T-helper 2 cell (primary cell): ENCODE measurements around the gene ITGB1BP1.
"Not testable (repeated sequence)": the region's sequence is repeated elsewhere in the genome, so short reads cannot be mapped to it uniquely, and the experiment has no call there.

Experiments used
- DNase-seq, 5 experiments: peaks; one replicate each; pipeline versions ENCODE4 v3.0.0 to v3.0.0-alpha.2; 2012 to 2022

The ITGB1BP1 gene

GRCh38 chr2:9400268-9401058, 22.9 kb downstream of the ITGB1BP1 start:
- no peak for DNase-seq

DNA sequence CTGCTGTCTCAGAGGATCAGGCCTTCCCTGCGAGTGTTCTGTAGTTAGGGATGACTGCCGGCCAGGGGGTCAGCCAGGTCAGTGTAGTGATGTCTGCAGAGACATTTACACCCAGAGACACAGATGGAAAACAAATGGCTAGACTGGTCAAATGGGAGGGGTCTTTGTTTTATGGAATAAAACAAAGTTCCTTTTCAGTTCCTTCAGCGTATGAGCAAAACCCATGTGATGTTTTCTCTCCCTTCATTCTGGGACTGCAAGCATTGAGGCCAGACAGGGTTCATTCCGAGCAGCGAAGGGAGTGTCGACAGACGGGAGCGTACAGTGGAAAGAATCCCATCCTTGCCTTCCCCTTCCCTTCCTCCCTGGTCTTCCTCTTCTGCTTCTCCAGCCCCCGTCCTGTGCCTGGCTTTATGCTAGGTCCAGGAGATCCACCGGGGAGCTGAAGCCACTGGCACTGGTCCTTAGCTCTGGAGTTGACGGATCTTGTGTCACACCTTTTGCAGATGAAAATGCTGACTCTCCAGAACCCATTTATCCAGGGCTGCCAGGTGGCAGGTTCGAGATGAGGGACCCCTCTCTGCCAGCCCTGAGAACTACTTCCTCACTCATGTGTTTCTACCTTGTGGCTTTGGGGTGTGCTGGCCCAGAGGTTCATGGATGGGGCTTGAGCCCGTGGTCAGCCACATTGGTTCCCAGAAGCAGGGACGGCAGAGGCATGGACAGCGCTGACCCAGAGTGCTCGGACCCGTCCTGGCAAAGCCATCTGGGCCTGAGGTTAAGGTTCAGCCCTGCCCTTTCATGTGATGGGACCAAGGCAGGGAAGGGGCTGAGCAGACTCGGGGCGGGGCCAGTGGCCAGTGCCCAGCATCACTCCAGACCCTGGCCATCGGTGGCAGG, 24.2 kb downstream of the ITGB1BP1 start:
- no peak for DNase-seq

- DNase-seq = not testable (repeated sequence)
Observed at GRCh38 chr2:9398251-9398650, 25.1 kb downstream of the ITGB1BP1 start.

- no peak for DNase-seq
Observed at GRCh38 chr2:9397201-9397600, 26.1 kb downstream of the ITGB1BP1 start.

DNA sequence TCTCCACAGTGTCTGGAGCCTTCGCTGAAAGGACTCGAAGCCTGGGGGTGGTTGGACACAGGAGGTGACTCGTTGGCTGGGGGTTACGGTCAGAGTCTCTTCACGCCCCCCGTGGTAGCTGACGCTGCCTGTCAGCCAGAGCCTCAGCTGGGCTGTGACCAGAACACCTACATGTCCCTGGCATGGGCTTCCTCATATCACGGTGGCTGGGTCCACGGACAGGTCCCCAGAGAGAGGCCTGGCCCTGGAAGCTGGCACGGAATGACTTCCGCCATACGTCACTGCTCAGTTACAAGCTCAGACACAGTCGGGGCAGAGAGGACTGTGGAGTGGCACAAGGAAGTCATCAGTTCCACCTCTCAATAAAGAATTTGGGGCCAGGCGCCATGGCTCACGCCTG, 28.5 kb downstream of the ITGB1BP1 start:
- no peak for DNase-seq

DNA sequence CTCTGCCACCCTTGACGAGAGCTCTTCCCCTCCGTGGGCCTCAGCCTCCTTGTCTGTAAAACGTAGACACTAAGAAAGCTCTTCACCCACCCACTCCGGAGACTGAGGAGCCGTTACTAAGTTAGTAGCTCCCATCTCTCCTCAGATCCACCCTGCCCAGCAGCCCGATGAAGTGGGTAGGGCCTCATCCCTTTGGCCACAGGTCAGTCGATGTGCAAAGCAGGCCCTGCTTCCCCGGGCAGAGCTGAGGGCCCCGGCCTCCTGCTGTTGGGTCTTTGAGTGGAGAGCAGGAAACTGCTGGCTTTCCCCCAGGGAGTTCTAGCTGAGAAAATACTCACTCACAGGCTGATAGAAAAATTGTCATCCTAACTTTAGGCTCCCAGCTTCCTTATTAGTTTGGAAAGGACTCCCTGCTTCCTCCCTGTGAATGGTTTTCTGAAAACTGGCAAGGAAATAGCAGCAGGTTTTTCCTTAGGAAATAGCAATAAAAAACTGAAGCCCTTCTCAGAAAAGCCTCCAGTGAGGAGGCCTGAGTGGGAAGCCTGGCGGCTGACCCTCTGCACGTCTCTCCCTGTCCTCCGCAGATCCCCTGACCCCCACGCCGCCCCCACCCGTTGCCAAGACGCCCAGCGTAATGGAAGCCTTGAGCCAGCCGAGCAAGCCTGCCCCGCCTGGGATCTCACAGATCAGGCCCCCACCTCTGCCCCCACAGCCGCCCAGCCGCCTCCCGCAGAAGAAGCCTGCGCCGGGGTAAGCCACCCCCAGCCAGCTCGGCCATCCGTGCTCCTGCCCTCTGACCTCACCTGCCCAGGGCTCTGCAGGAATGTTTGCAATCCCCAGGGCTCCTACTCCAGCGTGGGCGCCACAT, 30.2 kb downstream of the ITGB1BP1 start:
- DNase-seq = no peak

- DNase-seq = no peak
Observed at GRCh38 chr2:9391961-9392720, 31.2 kb downstream of the ITGB1BP1 start.

- no peak for DNase-seq
Observed at GRCh38 chr2:9390991-9391390, 32.3 kb downstream of the ITGB1BP1 start.

GRCh38 chr2:9390151-9390850, 33.0 kb downstream of the ITGB1BP1 start:
- no peak for DNase-seq

DNA sequence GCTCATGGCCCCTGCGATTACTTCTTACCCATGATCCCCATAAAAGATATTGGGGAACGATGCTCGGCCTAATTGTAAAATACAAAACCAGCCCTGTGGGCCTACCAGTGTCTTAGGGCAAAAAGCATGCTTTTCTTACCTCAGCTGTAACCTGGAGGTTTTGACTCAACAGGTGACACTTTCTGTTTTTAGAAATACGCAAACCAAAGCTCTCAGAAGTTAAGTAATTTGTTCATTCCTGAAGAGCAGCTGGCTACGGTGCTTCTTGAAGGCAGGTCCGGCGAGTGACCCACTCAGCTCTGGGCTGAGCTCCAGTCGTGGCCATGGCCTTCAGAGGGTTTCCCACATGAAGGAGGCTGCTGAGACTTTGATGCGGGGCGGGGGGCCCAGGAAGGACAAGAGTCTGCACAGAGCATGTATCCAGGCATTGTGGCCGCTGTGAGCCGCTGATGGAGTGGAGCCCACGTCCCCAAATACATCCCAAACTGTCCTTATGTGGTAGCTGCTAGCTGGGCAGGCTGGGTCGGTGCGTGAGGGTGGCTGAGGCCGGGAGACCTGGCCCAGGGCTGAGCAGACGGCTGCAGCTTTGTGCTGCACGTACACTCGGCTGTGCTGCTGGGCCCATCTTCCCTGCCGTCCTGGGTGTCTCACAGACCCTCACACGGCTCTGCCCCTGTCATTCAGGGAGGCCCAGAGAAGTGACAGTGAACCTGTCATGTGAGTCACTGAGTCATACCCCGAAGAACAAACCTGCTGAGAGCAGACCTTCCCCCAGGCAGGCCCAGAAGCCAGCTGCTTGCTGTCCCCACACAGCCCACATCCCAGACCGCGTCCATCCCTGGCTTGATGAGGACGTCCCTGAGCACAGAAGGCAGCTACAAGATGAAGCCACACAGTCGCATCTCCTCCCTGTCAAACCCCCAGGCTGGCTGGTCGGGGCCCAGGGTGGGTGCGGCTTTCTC, 34.1 kb downstream of the ITGB1BP1 start:
- no peak for DNase-seq

- no peak for DNase-seq
Observed at GRCh38 chr2:9388199-9388681, 35.1 kb downstream of the ITGB1BP1 start.

DNA sequence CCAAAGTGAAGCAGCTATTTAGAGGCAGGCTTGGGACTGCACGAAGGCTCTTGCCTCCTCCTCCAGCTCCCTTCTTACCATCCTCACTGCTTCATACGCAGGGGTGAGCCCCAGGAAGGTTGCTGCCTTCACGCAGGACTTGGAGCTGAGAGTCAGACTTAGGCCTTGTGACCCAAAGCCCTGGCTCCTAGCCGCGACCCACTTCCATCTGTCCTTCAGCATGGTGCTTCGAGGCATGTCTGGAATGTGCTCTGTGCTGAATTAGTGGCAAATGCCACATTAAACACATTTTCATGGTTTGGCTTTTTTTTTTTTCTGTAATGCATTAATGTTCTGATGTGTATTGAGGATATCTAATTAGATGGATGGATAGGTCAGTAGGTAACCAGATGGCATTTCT, 37.5 kb downstream of the ITGB1BP1 start:
- DNase-seq = no peak

DNA sequence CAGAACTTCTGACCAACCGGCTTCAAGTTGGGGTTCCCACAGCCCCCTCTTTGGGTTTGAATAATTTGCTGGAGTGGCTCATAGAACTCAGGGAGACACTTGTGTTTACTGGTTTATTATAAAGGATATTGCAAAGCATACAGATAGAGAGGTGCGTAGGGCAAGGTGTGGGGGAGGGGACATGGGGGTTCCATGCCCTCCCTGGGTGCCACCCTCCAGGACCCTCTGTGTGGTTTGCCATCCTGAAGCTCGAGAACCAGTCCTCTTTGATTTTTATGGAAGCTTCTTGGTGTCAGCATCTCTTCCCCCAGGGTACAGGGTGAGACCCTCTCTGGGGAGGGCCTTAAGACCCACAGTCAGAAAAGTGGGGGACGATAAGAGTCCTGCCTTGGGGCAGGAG, 38.8 kb downstream of the ITGB1BP1 start:
- no peak for DNase-seq

DNA sequence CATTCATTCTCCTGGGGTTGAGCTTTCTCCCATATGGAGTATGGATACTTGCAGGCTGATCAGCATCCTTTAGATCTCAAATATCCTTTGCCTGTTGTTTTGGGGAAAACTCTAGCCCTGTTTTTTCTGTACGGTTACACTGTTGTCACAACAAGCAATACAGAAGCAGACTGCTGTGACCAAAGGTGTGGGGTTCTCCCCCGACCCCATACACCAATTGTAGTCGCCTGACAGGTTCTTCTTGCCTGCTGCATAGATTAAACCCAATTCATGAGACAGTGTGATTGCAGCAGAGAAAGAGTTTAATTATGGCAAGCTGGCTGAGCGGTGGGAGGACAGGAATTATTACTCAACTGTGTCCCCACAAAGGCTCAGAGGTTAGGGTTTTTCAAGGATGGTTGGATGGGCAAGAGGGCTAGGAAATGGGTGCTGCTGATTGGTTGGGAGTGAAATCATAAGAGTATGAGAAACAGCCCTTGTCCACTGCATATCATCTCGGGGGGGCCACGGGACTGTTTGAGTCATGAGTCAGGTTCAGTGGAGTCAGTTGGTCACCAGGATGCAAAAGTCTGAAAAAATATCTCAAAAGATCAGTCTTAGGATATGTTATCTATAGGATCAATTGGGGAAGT, 40.6 kb downstream of the ITGB1BP1 start:
- no peak for DNase-seq

DNA sequence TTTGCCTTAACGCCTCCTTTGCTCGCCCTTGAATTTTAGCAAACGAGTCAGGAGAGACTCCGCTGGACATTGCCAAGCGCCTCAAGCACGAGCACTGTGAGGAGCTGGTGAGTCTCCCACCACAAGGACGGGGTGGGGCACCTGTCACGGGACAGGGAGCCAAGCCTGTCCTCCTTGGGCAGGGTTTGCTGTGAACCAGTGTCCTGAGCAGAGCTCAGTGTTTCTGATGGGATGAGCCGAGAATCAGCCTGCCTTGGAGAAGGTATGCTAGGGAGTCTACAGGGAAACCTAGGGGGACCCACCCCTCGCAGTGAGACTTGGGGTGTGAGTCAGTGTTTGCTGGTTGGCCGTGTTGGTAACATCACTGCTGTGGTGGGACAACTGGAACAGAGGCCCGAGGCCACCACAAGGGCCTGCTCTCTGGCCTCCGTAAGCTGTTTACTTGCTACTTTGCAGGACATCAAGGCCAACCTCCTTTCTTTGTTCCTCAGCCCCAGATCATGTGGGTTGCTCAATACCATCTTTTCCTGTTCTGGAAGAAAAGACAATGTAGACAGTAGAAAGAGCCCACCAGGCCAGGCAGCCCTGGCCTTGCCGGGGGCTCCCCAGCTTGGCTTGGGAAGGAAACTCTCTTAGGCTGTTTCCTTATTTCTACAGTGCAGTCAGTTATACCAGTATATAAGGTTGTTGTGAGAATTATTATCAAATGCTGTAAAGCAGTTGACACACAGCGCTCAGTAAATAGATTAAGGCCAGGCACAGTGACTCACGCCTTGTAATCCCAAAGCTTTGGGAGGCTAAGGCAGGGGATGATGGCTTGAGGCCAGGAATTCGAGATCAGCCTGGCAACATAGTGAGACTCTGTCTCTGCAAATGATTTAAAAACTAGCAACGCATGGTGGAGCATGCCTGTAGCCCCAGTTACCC, 42.4 kb downstream of the ITGB1BP1 start:
- DNase-seq = no peak

DNA sequence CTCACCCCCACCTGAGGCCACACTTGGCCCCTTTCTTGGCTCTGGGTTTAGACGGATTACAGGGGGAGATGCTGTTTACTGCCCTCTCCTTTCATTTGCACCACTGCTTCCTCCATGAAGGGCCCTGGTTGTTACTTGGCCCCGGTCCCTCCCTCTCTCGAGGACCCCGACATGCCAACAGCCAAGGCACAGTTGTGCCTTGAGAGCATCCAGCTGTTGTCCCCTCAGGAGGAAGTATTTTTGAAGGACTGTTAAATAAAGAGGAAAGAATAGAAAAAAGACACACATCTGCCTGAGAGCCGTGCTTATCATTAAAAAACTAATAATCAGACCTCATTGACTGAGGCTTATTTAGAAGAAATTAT, 44.0 kb downstream of the ITGB1BP1 start:
- no peak for DNase-seq

DNA sequence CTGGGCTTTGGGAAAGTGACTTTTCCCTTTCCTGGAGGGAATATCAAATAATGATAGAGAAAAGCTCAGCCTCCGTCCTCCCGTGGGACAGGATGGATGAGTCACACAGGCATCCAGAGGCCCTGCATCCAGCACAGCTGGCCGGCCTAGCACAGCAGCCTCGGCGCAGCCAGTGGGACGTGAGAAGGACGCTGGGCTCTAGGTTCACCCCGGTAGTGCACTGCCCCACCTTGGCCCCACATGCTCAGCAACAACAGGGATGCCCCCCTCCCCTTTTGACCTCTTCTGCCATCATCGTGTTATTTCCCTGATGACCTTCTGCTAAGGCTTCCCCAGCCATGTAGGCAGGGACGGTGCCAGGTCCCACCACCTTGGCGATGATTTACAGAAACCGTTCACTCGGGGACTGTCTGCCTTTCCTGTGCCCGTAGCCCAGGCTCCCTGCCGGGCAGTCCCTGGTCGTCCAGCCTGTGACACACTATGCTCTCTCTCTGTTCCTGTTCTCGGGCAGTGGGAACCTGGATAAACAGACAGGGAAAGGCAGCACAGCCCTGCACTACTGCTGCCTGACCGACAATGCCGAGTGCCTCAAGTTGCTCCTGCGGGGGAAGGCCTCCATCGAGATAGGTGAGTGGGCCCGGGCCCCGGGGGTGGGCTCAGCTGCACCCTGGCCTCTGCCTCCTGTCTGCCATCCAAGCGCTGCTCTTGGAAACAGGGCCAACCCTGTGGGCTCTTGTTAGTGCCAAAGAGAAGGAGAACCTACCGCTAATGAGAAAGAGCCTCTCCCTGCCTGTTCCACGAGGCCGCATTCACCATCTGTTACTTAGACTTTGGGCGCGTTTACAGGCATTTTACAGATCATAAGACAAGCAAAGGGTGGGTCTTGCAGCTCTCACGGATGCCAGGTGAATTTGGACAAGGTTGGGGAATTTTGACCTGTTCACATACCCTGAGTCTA, 44.6 kb downstream of the ITGB1BP1 start:
- no peak for DNase-seq
